Activated T-helper 2 cell treated with anti-CD3 and anti-CD28 coated beads, Interferon-gamma antibody, Interleukin-2, Interleukin-4, amounts not matched to agents 10 μg/mL and 5 μg/mL and 100 μg/mL, durations not matched to agents 14 hours and 24 hours and 36 hours (primary cell): ENCODE results near the gene ZNF341. TPM values are rescaled to one million over a fixed set of nuclear protein-coding genes. Genes with fewer than 3 reads are reported as not detected.
"Not testable (repeated sequence)": the region's sequence is repeated elsewhere in the genome, so short reads cannot be mapped to it uniquely, and the experiment has no call there.

ENCODE experiments used
- DNase-seq: peaks from one replicate; pipeline ENCODE4 v3.0.0; 2021; ENCODE audit warnings: low spot score
- H3K27ac Mint-ChIP-seq: one replicate; pipeline ENCODE4 v1.8.0; 2021; ENCODE audit warnings: mixed read lengths
- H3K27me3 Mint-ChIP-seq: one replicate; pipeline ENCODE4 v1.8.0; 2021; ENCODE audit warnings: low read depth, mixed read lengths
- H3K36me3 Mint-ChIP-seq: one replicate; pipeline ENCODE4 v1.8.0; 2021; ENCODE audit warnings: low read depth, mixed read lengths
- H3K4me1 Mint-ChIP-seq: one replicate; pipeline ENCODE4 v1.8.0; 2021; ENCODE audit warnings: low read depth, mixed read lengths
- H3K4me3 Mint-ChIP-seq: one replicate; pipeline ENCODE4 v1.8.0; 2021; ENCODE audit warnings: low read depth, mild to moderate bottlenecking, moderate library complexity, mixed read lengths
- H3K9me3 Mint-ChIP-seq: one replicate; pipeline ENCODE4 v1.8.0; 2021; ENCODE audit warnings: mixed read lengths
- intact Hi-C: fragments of 100-400 bp; cut with micrococcal nuclease; formaldehyde crosslinking; loops from one replicate; pipeline ENCODE4 v1.15.1; 2023
- total RNA-seq: library from RNA; stranded (reverse); gene quantifications from 2 replicates; pipeline ENCODE4 v1.2.3, GENCODE V29; 2022

Gene ZNF341
- total RNA-seq, 1 donor from 2014 or later, result 7.0 TPM

- no peak overlapping the region for H3K27ac Mint-ChIP-seq
- no peak overlapping the region for H3K4me3 Mint-ChIP-seq
- DNase-seq, result no peak
- intact Hi-C loops, result no loop called here
- H3K9me3 Mint-ChIP-seq, result no peaks in the 10 kb centered on the region
- H3K4me1 Mint-ChIP-seq, result no peaks in the 10 kb centered on the region
- peaks cover 18% of the 10 kb centered on the region for H3K36me3 Mint-ChIP-seq
- H3K27me3 Mint-ChIP-seq, result no peaks in the 10 kb centered on the region
Observed at GRCh38 chr20:33746325-33746998, 14.7 kb downstream of the ZNF341 start.

GRCh38 chr20:33751775-33752174 is 20.0 kb downstream of the ZNF341 start:
- Mint-ChIP-seq H3K27me3 (no peaks in the 10 kb centered on the region), H3K9me3 (no peaks in the 10 kb centered on the region), H3K4me3 (no peak overlapping the region), H3K27ac (no peak overlapping the region), H3K36me3 (peaks cover 23% of the 10 kb centered on the region), H3K4me1 (no peaks in the 10 kb centered on the region)
- intact Hi-C loops, result no loop called here
- DNase-seq, result no peak

GRCh38 chr20:33753143-33753542 is 21.3 kb downstream of the ZNF341 start:
- Mint-ChIP-seq H3K4me3 (no peak overlapping the region), H3K27me3 (no peaks in the 10 kb centered on the region), H3K27ac (no peak overlapping the region), H3K9me3 (peaks cover 5% of the 10 kb centered on the region), H3K36me3 (peaks cover 34% of the 10 kb centered on the region), H3K4me1 (no peaks in the 10 kb centered on the region)
- intact Hi-C loops, result no loop called here
- DNase-seq, result no peak

GRCh38 chr20:33753763-33754162 is 22.0 kb downstream of the ZNF341 start:
- Mint-ChIP-seq H3K4me3 (no peak overlapping the region), H3K27ac (no peak overlapping the region), H3K4me1 (no peaks in the 10 kb centered on the region), H3K9me3 (peaks cover 5% of the 10 kb centered on the region), H3K27me3 (no peaks in the 10 kb centered on the region), H3K36me3 (peaks cover 32% of the 10 kb centered on the region)
- intact Hi-C loops, result no loop called here
- DNase-seq, result no peak

GRCh38 chr20:33755936-33756490 is 24.2 kb downstream of the ZNF341 start:
- H3K9me3 Mint-ChIP-seq, H3K27me3 Mint-ChIP-seq, H3K4me1 Mint-ChIP-seq, H3K4me3 Mint-ChIP-seq, DNase-seq, intact Hi-C loops, H3K27ac Mint-ChIP-seq: not testable (repeated sequence)
- peaks cover 26% of the 10 kb centered on the region for H3K36me3 Mint-ChIP-seq

GRCh38 chr20:33757046-33757445 is 25.2 kb downstream of the ZNF341 start:
- peaks cover 25% of the 10 kb centered on the region for H3K36me3 Mint-ChIP-seq

GRCh38 chr20:33757458-33757857 is 25.7 kb downstream of the ZNF341 start:
- Mint-ChIP-seq H3K27ac (no peak overlapping the region), H3K4me3 (no peak overlapping the region), H3K4me1 (no peaks in the 10 kb centered on the region), H3K27me3 (no peaks in the 10 kb centered on the region), H3K9me3 (peaks cover 5% of the 10 kb centered on the region), H3K36me3 (peaks cover 27% of the 10 kb centered on the region)
- intact Hi-C loops, result no loop called here
- no peak for DNase-seq

More at GRCh38 chr20:33757046-33757445, 25.2 kb downstream of the ZNF341 start:
- no peaks in the 10 kb centered on the region for H3K27me3 Mint-ChIP-seq
- H3K4me3 Mint-ChIP-seq, result no peak overlapping the region
- no peaks in the 10 kb centered on the region for H3K4me1 Mint-ChIP-seq
- no peak for DNase-seq
- no peak overlapping the region for H3K27ac Mint-ChIP-seq
- peaks cover 5% of the 10 kb centered on the region for H3K9me3 Mint-ChIP-seq
- intact Hi-C loops, result no loop called here

- Mint-ChIP-seq H3K36me3 (peaks cover 19% of the 10 kb centered on the region), H3K27ac (no peak overlapping the region), H3K27me3 (no peaks in the 10 kb centered on the region), H3K4me1 (no peaks in the 10 kb centered on the region), H3K4me3 (no peak overlapping the region), H3K9me3 (peaks cover 5% of the 10 kb centered on the region)
- intact Hi-C loops, result no loop called here
- DNase-seq, result no peak
Observed at GRCh38 chr20:33761698-33762250, 30.0 kb downstream of the ZNF341 start.

GRCh38 chr20:33765099-33765498 is 33.3 kb downstream of the ZNF341 start:
- peaks cover 16% of the 10 kb centered on the region for H3K36me3 Mint-ChIP-seq
- H3K27ac Mint-ChIP-seq, result no peak overlapping the region
- intact Hi-C loops, result no loop called here
- peaks cover 6% of the 10 kb centered on the region for H3K4me1 Mint-ChIP-seq
- no peaks in the 10 kb centered on the region for H3K9me3 Mint-ChIP-seq
- no peak overlapping the region for H3K4me3 Mint-ChIP-seq
- DNase-seq, result no peak
- H3K27me3 Mint-ChIP-seq, result no peaks in the 10 kb centered on the region

- Mint-ChIP-seq H3K4me3 (no peak overlapping the region), H3K36me3 (peaks cover 16% of the 10 kb centered on the region), H3K9me3 (no peaks in the 10 kb centered on the region), H3K4me1 (peaks cover 6% of the 10 kb centered on the region), H3K27me3 (no peaks in the 10 kb centered on the region), H3K27ac (no peak overlapping the region)
- intact Hi-C loops, result no loop called here
- no peak for DNase-seq
Observed at GRCh38 chr20:33765592-33765991, 33.8 kb downstream of the ZNF341 start.

- DNase-seq, result no peak
- H3K36me3 Mint-ChIP-seq, result peaks cover 16% of the 10 kb centered on the region
Observed at GRCh38 chr20:33766686-33767085, 34.9 kb downstream of the ZNF341 start.

GRCh38 chr20:33767777-33768138 is 36.0 kb downstream of the ZNF341 start:
- intact Hi-C loops, result no loop called here
- Mint-ChIP-seq H3K4me1 (peaks cover 11% of the 10 kb centered on the region), H3K4me3 (no peak overlapping the region), H3K27ac (no peak overlapping the region), H3K27me3 (no peaks in the 10 kb centered on the region), H3K9me3 (no peaks in the 10 kb centered on the region), H3K36me3 (peaks cover 21% of the 10 kb centered on the region)
- DNase-seq, result no peak

More at GRCh38 chr20:33766686-33767085, 34.9 kb downstream of the ZNF341 start:
- intact Hi-C loops, result no loop called here
- H3K9me3 Mint-ChIP-seq, result no peaks in the 10 kb centered on the region
- no peak overlapping the region for H3K4me3 Mint-ChIP-seq
- no peak overlapping the region for H3K27ac Mint-ChIP-seq
- no peaks in the 10 kb centered on the region for H3K27me3 Mint-ChIP-seq
- peaks cover 6% of the 10 kb centered on the region for H3K4me1 Mint-ChIP-seq

GRCh38 chr20:33769043-33769442 is 37.2 kb downstream of the ZNF341 start:
- no peaks in the 10 kb centered on the region for H3K9me3 Mint-ChIP-seq

More at GRCh38 chr20:33769043-33769442, 37.2 kb downstream of the ZNF341 start:
- intact Hi-C loops, result no loop called here
- DNase-seq, result no peak
- H3K4me1 Mint-ChIP-seq, result peaks cover 15% of the 10 kb centered on the region
- no peak overlapping the region for H3K27ac Mint-ChIP-seq
- H3K36me3 Mint-ChIP-seq, result peaks cover 23% of the 10 kb centered on the region
- no peak overlapping the region for H3K4me3 Mint-ChIP-seq
- H3K27me3 Mint-ChIP-seq, result no peaks in the 10 kb centered on the region
